Bronchial epithelial cell (primary cell): ENCODE data around the gene LRRC8B. TPM values are rescaled to one million over a fixed set of nuclear protein-coding genes. Genes with fewer than 3 reads are reported as not detected.

Experiments
- DNase-seq: peaks from one replicate; pipeline ENCODE4 v3.0.0-alpha.2; 2010; ENCODE audit warnings: low read depth
- FAIRE-seq: peaks from 2 replicates; lab custom pipeline; 2011; peaks lifted over from hg19 to GRCh38; lab: Jason Lieb, UNC
- H3K27me3 ChIP-seq: 2 replicates; pipeline ENCODE4 v1.5.1; 2011; ENCODE audit warnings: low read length; ENCODE audit not compliant: control insufficient read depth, insufficient read depth
- H3K36me3 ChIP-seq: 2 replicates; pipeline ENCODE4 v1.5.1; 2011; ENCODE audit warnings: low read length; ENCODE audit not compliant: control insufficient read depth, insufficient read depth
- H3K4me3 ChIP-seq: 2 replicates; pipeline ENCODE4 v1.5.1; 2011; ENCODE audit warnings: mild to moderate bottlenecking, low read depth, low read length, control low read depth
- total RNA-seq: library from RNA; depleted of rRNA; stranded (reverse); fragments of >200 nt; gene quantifications from 2 replicates; pipeline ENCODE4 v1.2.1, GENCODE V29; 2014
- TF ChIP-seq, protein P1 (sequence below): IDR thresholded peaks from 2 replicates; pipeline ENCODE4 v1.5.1; 2011; ENCODE audit warnings: mild to moderate bottlenecking, moderate library complexity, low read length, control low read depth, inconsistent platforms; ENCODE audit not compliant: insufficient read depth, severe bottlenecking

Gene LRRC8B
- total RNA-seq, 1 donor from 2014 or later = 7.6 TPM

DNA sequence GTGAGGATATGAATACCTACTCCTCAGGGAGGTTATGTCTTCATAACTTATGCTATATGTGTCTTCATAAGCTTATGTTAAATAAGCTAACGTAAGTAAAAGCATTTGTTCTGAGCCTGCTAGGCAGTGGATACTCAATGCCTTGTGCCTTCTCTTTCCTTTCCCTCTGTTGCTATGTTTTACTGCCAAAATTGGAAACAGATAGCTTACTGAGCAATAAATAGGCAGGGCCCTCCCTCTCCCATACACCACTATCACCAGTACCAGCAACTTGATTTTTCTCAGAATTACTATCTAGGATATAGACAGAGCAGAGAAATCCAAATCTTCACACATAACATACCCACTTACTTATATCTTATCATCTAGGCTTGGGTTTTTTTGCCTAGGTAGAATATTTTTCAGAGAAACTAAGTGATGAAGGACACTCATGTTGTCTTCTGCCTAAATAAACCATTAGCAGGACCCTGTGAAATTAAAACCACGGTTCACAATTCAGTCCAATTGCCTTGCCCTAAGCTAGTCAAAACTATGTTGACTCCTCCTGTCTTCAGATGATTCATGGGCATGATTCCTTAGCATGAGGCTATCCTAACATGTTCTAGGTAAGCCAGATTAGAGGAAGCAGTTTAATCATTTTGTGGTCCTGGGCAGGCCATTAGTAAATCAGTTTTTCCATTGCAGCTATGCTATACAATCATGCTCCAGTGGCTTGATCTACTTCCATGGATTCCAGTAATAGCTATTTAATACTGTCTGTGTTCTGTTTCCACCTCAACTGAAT, 92.4 kb downstream of the LRRC8B start:
- no peak for FAIRE-seq
- H3K4me3 ChIP-seq = no peak overlapping the region

DNA sequence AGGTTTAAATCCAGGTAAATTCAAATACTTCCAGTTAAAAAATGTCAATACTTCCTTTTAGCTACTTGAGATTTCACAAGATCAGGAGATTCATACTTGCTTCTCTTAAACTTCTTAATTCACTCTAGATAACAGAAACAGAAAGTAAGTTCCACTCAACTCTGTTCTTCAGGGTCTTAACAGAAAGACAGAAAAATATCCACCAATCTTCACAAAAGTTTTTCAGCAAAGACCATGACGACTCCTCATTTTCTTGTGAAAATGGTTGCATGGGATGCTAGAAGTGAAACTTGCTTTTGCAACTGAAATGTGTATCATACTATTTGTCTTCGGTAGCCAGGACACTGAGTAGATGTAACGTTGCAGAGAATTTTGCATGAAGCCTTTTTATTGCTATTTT, 96.0 kb downstream of the LRRC8B start:
- H3K36me3 ChIP-seq = no peaks in the 10 kb centered on the region
- no peak for DNase-seq
- FAIRE-seq = no peak
- no peaks in the 10 kb centered on the region for H3K27me3 ChIP-seq
- H3K4me3 ChIP-seq = no peak overlapping the region
- TF ChIP-seq, protein P1, sequence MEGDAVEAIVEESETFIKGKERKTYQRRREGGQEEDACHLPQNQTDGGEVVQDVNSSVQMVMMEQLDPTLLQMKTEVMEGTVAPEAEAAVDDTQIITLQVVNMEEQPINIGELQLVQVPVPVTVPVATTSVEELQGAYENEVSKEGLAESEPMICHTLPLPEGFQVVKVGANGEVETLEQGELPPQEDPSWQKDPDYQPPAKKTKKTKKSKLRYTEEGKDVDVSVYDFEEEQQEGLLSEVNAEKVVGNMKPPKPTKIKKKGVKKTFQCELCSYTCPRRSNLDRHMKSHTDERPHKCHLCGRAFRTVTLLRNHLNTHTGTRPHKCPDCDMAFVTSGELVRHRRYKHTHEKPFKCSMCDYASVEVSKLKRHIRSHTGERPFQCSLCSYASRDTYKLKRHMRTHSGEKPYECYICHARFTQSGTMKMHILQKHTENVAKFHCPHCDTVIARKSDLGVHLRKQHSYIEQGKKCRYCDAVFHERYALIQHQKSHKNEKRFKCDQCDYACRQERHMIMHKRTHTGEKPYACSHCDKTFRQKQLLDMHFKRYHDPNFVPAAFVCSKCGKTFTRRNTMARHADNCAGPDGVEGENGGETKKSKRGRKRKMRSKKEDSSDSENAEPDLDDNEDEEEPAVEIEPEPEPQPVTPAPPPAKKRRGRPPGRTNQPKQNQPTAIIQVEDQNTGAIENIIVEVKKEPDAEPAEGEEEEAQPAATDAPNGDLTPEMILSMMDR = no peak

More for the DNA sequence above, 92.4 kb downstream of the LRRC8B start:
- TF ChIP-seq, protein P1 = no peak
- H3K36me3 ChIP-seq = no peaks in the 10 kb centered on the region
- H3K27me3 ChIP-seq = no peaks in the 10 kb centered on the region
- DNase-seq = peak; percentile 91

DNA sequence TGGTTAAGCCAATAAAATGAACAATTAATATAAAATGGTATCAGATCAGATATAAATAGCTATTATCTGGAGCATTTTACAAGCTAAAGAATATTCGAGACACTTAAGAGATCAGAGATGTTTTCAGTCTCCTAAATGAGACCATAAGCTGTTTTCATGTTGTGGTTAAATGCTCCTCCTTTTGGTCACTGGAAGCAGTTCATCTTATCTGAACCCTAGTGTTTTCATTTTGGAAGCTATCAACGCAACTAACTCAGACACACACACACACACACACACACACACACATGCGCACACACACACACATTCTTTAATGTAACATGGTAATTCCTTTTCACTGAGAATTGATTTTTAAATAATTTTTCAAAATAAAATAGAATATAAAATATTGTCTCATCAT, 98.3 kb downstream of the LRRC8B start:
- Histone ChIP-seq H3K4me3 (no peak overlapping the region), H3K36me3 (no peaks in the 10 kb centered on the region), H3K27me3 (no peaks in the 10 kb centered on the region)
- no peak for FAIRE-seq
- TF ChIP-seq, protein P1 = peak; percentile 5
- DNase-seq = peak; percentile 18

DNA sequence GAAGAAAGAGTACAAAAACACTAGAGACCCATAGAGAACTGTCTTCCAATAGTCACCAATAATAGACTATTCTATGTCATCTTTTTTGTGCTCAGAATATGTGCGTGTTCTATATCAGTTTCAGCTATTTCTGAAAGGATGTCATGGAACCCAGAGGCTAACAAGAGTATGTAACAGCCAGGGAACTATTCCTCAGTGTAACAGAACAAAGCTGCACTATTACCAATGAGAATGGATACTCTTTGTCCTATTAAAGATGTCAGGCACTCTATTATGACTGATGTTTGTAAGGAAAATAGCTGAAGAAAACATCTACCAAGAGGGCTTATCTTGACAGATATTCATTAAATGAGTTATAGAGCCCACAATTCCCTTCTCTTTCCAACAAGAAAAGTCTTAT, 99.7 kb downstream of the LRRC8B start:
- TF ChIP-seq, protein P1 = no peak
- Histone ChIP-seq H3K4me3 (no peak overlapping the region), H3K36me3 (no peaks in the 10 kb centered on the region), H3K27me3 (no peaks in the 10 kb centered on the region)
- no peak for DNase-seq
- FAIRE-seq = no peak

DNA sequence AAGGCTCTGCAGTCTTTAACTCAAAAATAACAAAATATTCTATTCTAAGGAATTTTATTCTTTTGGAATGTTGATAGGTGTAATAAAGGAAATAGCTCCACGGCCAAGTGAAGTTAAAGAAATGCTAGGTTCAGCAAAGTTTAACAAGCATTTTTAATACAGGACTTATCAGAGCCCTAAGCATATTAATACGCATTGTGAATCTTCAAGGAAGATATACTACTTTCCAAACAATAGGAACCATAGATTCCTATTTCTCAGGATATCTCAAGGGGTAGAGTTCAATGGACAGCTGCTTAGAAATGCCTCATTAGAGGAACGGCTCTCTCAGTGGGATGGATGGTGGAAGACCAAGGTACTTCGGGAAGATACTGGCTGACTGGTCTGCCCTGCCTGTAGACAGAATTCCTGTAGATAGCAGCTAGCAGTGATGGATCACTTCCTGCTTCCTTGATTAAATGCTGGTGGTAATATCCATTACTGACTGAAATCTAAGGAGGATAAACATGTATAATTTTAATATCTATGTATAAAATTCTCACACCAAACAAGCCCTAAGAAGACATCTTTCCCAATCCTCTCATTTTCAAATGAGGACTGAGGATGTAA, 100.2 kb downstream of the LRRC8B start:
- TF ChIP-seq, protein P1 = no peak
- Histone ChIP-seq H3K4me3 (no peak overlapping the region), H3K27me3 (no peaks in the 10 kb centered on the region), H3K36me3 (no peaks in the 10 kb centered on the region)
- DNase-seq (no peak), FAIRE-seq (no peak)
